Measurements from ENCODE around the gene VTCN1.

The VTCN1 gene

GRCh38 chr1:117231312-117231711 lies 20.6 kb upstream of the VTCN1 start:
- ATAC-seq (replicated peaks) (no peak), DNase-seq (no peak)
- Mint-ChIP-seq H3K27me3 (peaks cover 0 to 5% of the 10 kb centered on the region in 2 donors), H3K9me3 (no peaks in the 10 kb centered on the region), H3K4me3 (no peak overlapping the region), H3K27ac (no peak overlapping the region), H3K36me3 (no peaks in the 10 kb centered on the region), H3K4me1 (no peaks in the 10 kb centered on the region)

GRCh38 chr1:117229217-117229616 lies 18.5 kb upstream of the VTCN1 start:
- ATAC-seq (replicated peaks) = no peak
- Mint-ChIP-seq H3K36me3 (no peaks in the 10 kb centered on the region), H3K4me1 (no peaks in the 10 kb centered on the region), H3K27ac (no peak overlapping the region), H3K4me3 (no peak overlapping the region), H3K9me3 (no peaks in the 10 kb centered on the region), H3K27me3 (no peaks in the 10 kb centered on the region)
- no peak for DNase-seq

- no peak overlapping the region for H3K4me3 Mint-ChIP-seq
- H3K36me3 Mint-ChIP-seq = no peaks in the 10 kb centered on the region
- no peaks in the 10 kb centered on the region for H3K27me3 Mint-ChIP-seq
- H3K4me1 Mint-ChIP-seq = no peaks in the 10 kb centered on the region
- H3K27ac Mint-ChIP-seq = no peak overlapping the region
- no peaks in the 10 kb centered on the region for H3K9me3 Mint-ChIP-seq
- ATAC-seq (replicated peaks) (no peak), DNase-seq (no peak)
Measured at GRCh38 chr1:117225931-117226330, 15.2 kb upstream of the VTCN1 start.

- Mint-ChIP-seq H3K27ac (no peak overlapping the region), H3K9me3 (peaks cover 3 to 10% of the 10 kb centered on the region in 2 donors), H3K4me3 (no peak overlapping the region), H3K27me3 (peaks cover 4 to 6% of the 10 kb centered on the region in 2 donors), H3K36me3 (peaks cover 0 to 3% of the 10 kb centered on the region in 2 donors), H3K4me1 (no peaks in the 10 kb centered on the region)
- DNase-seq (no peak), ATAC-seq (replicated peaks) (no peak)
Measured at GRCh38 chr1:117216718-117217117, 6.0 kb upstream of the VTCN1 start.

GRCh38 chr1:117215733-117216462 lies 5.2 kb upstream of the VTCN1 start:
- Mint-ChIP-seq H3K27me3 (peaks cover 4 to 6% of the 10 kb centered on the region in 2 donors), H3K27ac (no peak overlapping the region), H3K9me3 (peaks cover 3 to 10% of the 10 kb centered on the region in 2 donors), H3K4me1 (no peaks in the 10 kb centered on the region), H3K4me3 (no peak overlapping the region), H3K36me3 (peaks cover 0 to 3% of the 10 kb centered on the region in 2 donors)
- no peak for DNase-seq
- ATAC-seq (replicated peaks) = no peak

- Mint-ChIP-seq H3K27me3 (peaks cover 6 to 10% of the 10 kb centered on the region in 2 donors), H3K27ac (no peak overlapping the region), H3K4me1 (no peaks in the 10 kb centered on the region), H3K9me3 (peaks cover 3 to 6% of the 10 kb centered on the region in 2 donors), H3K4me3 (no peak overlapping the region), H3K36me3 (peaks cover 0 to 3% of the 10 kb centered on the region in 2 donors)
- ATAC-seq (replicated peaks) (no peak), DNase-seq (no peak)
Measured at GRCh38 chr1:117215019-117215418, 4.3 kb upstream of the VTCN1 start.

GRCh38 chr1:117213046-117213445 lies 2.3 kb upstream of the VTCN1 start:
- Mint-ChIP-seq H3K36me3 (peaks cover 0 to 3% of the 10 kb centered on the region in 2 donors), H3K4me3 (no peak overlapping the region), H3K9me3 (peaks cover 3 to 6% of the 10 kb centered on the region in 2 donors), H3K4me1 (no peaks in the 10 kb centered on the region), H3K27me3 (peaks cover 6 to 14% of the 10 kb centered on the region in 2 donors), H3K27ac (no peak overlapping the region)
- DNase-seq = no peak
- no peak for ATAC-seq (replicated peaks)

GRCh38 chr1:117210386-117210785 lies 341 bp downstream of the VTCN1 start:
- ATAC-seq (replicated peaks) (no peak), DNase-seq (no peak)
- Mint-ChIP-seq H3K27ac (no peak overlapping the region), H3K27me3 (peaks cover 6 to 17% of the 10 kb centered on the region in 2 donors), H3K9me3 (no peaks in the 10 kb centered on the region), H3K4me1 (no peaks in the 10 kb centered on the region), H3K36me3 (no peaks in the 10 kb centered on the region), H3K4me3 (no peak overlapping the region)

GRCh38 chr1:117209094-117209493 lies 1.6 kb downstream of the VTCN1 start:
- no peaks in the 10 kb centered on the region for H3K9me3 Mint-ChIP-seq
- H3K36me3 Mint-ChIP-seq = no peaks in the 10 kb centered on the region
- no peak overlapping the region for H3K27ac Mint-ChIP-seq
- no peak overlapping the region for H3K4me3 Mint-ChIP-seq
- H3K4me1 Mint-ChIP-seq = no peaks in the 10 kb centered on the region
- DNase-seq (no peak), ATAC-seq (replicated peaks) (no peak)
- peaks cover 6 to 17% of the 10 kb centered on the region in 2 donors for H3K27me3 Mint-ChIP-seq

- no peak for ATAC-seq (replicated peaks)
- Mint-ChIP-seq H3K27me3 (peaks cover 6 to 17% of the 10 kb centered on the region in 2 donors), H3K9me3 (no peaks in the 10 kb centered on the region), H3K4me1 (no peaks in the 10 kb centered on the region), H3K27ac (no peak overlapping the region), H3K4me3 (no peak overlapping the region), H3K36me3 (no peaks in the 10 kb centered on the region)
- DNase-seq = no peak
Measured at GRCh38 chr1:117208580-117208979, 2.1 kb downstream of the VTCN1 start.

GRCh38 chr1:117205368-117205767 lies 5.4 kb downstream of the VTCN1 start:
- DNase-seq (no peak), ATAC-seq (replicated peaks) (no peak)
- H3K27me3 Mint-ChIP-seq = peaks cover 15 to 25% of the 10 kb centered on the region in 2 donors
- H3K36me3 Mint-ChIP-seq = no peaks in the 10 kb centered on the region
- no peak overlapping the region for H3K4me3 Mint-ChIP-seq
- no peaks in the 10 kb centered on the region for H3K9me3 Mint-ChIP-seq
- no peak overlapping the region for H3K27ac Mint-ChIP-seq
- H3K4me1 Mint-ChIP-seq = no peaks in the 10 kb centered on the region

- Mint-ChIP-seq H3K9me3 (no peaks in the 10 kb centered on the region), H3K27me3 (peaks cover 10 to 12% of the 10 kb centered on the region in 2 donors), H3K36me3 (no peaks in the 10 kb centered on the region), H3K4me1 (no peaks in the 10 kb centered on the region), H3K27ac (no peak overlapping the region), H3K4me3 (no peak overlapping the region)
- no peak for DNase-seq
- no peak for ATAC-seq (replicated peaks)
Measured at GRCh38 chr1:117201808-117202207, 8.9 kb downstream of the VTCN1 start.

GRCh38 chr1:117198097-117198496 lies 12.6 kb downstream of the VTCN1 start:
- H3K4me1 Mint-ChIP-seq = no peaks in the 10 kb centered on the region
- no peak overlapping the region for H3K4me3 Mint-ChIP-seq
- ATAC-seq (replicated peaks) (no peak), DNase-seq (no peak)
- peaks cover 9 to 11% of the 10 kb centered on the region in 2 donors for H3K27me3 Mint-ChIP-seq
- no peaks in the 10 kb centered on the region for H3K36me3 Mint-ChIP-seq
- no peaks in the 10 kb centered on the region for H3K9me3 Mint-ChIP-seq
- H3K27ac Mint-ChIP-seq = no peak overlapping the region

GRCh38 chr1:117189726-117190125 lies 21.0 kb downstream of the VTCN1 start:
- ATAC-seq (replicated peaks) (no peak), DNase-seq (no peak)
- Mint-ChIP-seq H3K4me1 (peaks cover 0 to 3% of the 10 kb centered on the region in 2 donors), H3K4me3 (no peak overlapping the region), H3K27me3 (peaks cover 0 to 12% of the 10 kb centered on the region in 2 donors), H3K36me3 (no peaks in the 10 kb centered on the region), H3K27ac (no peak overlapping the region), H3K9me3 (peaks cover 4 to 5% of the 10 kb centered on the region in 2 donors)

GRCh38 chr1:117188816-117189437 lies 21.8 kb downstream of the VTCN1 start:
- H3K27ac Mint-ChIP-seq = no peak overlapping the region
- H3K9me3 Mint-ChIP-seq = peaks cover 4 to 5% of the 10 kb centered on the region in 2 donors
- ATAC-seq (replicated peaks) = no peak
- DNase-seq = no peak
- peaks cover 0 to 3% of the 10 kb centered on the region in 2 donors for H3K4me1 Mint-ChIP-seq
- H3K27me3 Mint-ChIP-seq = peaks cover 0 to 12% of the 10 kb centered on the region in 2 donors
- no peaks in the 10 kb centered on the region for H3K36me3 Mint-ChIP-seq
- no peak overlapping the region for H3K4me3 Mint-ChIP-seq
